Measurements from ENCODE around the gene NDUFV2. TPM values are rescaled to one million over a fixed set of nuclear protein-coding genes. Genes with fewer than 3 reads are reported as not detected.

The NDUFV2 gene
- total and polyA plus RNA-seq, 2 of the 8 experiments (the other 6 are each of a cell fraction or from before 2014, with no cell fraction given) = 90.8 to 191 TPM

DNA sequence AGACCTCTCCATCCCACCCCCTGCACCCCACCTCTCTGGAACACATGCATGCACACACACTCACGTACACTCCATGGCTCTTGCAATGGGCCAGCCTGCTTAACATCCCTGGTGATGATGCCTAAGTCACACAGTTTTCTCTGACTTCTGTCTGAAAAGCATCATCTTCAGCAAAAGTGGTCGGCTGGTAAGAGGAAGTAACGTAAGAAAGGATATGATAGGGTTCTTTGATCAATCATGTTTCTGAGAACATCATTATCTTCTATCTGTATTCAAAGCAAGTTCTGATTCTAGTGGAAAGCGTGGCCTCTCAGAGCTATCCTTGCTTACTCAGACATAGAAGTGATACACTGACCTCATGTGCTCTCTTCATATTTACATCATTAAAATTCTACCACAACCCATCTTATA is 11.4 kb upstream of the NDUFV2 start:
- no peak overlapping the region for H3K4me3 ChIP-seq (ENCODE audit: extremely low read depth in 1 of 4, insufficient read depth in 2 of 4, low read depth in 3 of 4, low read length in 4 of 4)
- no peak overlapping the region for H4K91ac ChIP-seq (replicated peaks; ENCODE audit: insufficient read length, low read length)
- H3K4me2 ChIP-seq (ENCODE audit: insufficient read depth in 1 of 2, low read depth in 2 of 2, low read length in 2 of 2) = no peak overlapping the region
- H2BK5ac ChIP-seq (ENCODE audit: low read depth, low read length) = no peak overlapping the region
- no peaks in the 10 kb centered on the region for H3K36me3 ChIP-seq (ENCODE audit: control insufficient read depth in 2 of 4, insufficient read depth in 4 of 4, low read length in 3 of 4)
- DNase-seq (ENCODE audit: low read depth in 1 of 2, low spot score in 2 of 2) (no peak), FAIRE-seq (no peak)
- ChIA-PET CTCF (ENCODE audit: partially characterized antibody) (no interaction called here), POLR2A (ENCODE audit: partially characterized antibody) (interaction anchor here (2.3 kb wide), 1 partner anchor 13 kb away, joined by 8 read pairs; no protein-coding TSS in a partner anchor)
- H3K79me1 ChIP-seq (ENCODE audit: low read depth, low read length) = no peaks in the 10 kb centered on the region
- H4K5ac ChIP-seq (ENCODE audit: insufficient read length, low read depth, low read length) = no peak overlapping the region
- no peaks in the 10 kb centered on the region for H3K27me3 ChIP-seq (replicated peaks in 1 of 4; ENCODE audit: control insufficient read depth in 3 of 4, extremely low read depth in 1 of 4, insufficient read depth in 3 of 4, low read length in 3 of 4)
- no peak overlapping the region for H2BK120ac ChIP-seq (replicated peaks; ENCODE audit: low read depth, low read length)
- H3K9me3 ChIP-seq (ENCODE audit: insufficient read depth in 2 of 2, low read depth in 1 of 2, low read length in 1 of 2) = no peaks in the 10 kb centered on the region
- H4K20me1 ChIP-seq (replicated peaks in 1 of 2; ENCODE audit: control insufficient read depth in 1 of 2, insufficient read depth in 2 of 2, low read length in 2 of 2) = no peaks in the 10 kb centered on the region
- no peak overlapping the region for H2AK5ac ChIP-seq (ENCODE audit: low read depth, low read length)
- no peak overlapping the region for H3K23ac ChIP-seq (ENCODE audit: insufficient read length)
- WGBS, 2 experiments (ENCODE audit: extremely low coverage in 1 of 2, insufficient coverage in 1 of 2, insufficient read length in 1 of 2, insufficient replicate concordance in 2 of 2, low coverage in 1 of 2, low lambda C conversion rate in 2 of 2, missing lambda C conversion rate in 1 of 2) = 86% methylated on average over 4 of the region's 4 CpGs; no CpG with 5 or more reads in 1 of the 2 experiments
- no peak overlapping the region for H4K8ac ChIP-seq (ENCODE audit: extremely low read depth, insufficient read depth, low read length)
- no peak overlapping the region for H3K4ac ChIP-seq (replicated peaks; ENCODE audit: insufficient read length, low read depth, low read length)
- no peak overlapping the region for H2BK15ac ChIP-seq (ENCODE audit: low read length)
- H2AFZ ChIP-seq (ENCODE audit: low read length) = no peak overlapping the region
- H3K79me2 ChIP-seq (ENCODE audit: control insufficient read depth in 1 of 2, insufficient read depth in 2 of 2, low read length in 2 of 2) = no peaks in the 10 kb centered on the region
- H3K14ac ChIP-seq (ENCODE audit: insufficient read length) = no peak overlapping the region
- no peaks in the 10 kb centered on the region for H3K23me2 ChIP-seq (ENCODE audit: low read depth, low read length)
- peaks cover 0 to 5% (median 2%) of the 10 kb centered on the region in 4 experiments; a peak in 3 of 7 replicates for H3K4me1 ChIP-seq (replicated peaks in 1 of 4; ENCODE audit: control insufficient read depth in 3 of 4, insufficient read depth in 4 of 4, low read length in 3 of 4)
- H3K27ac ChIP-seq (ENCODE audit: low read depth, low read length) = no peak overlapping the region
- H3K56ac ChIP-seq (replicated peaks; ENCODE audit: insufficient read length, low read depth, low read length) = no peak overlapping the region
- H2BK12ac ChIP-seq (ENCODE audit: low read depth, low read length) = no peak overlapping the region
- H2BK20ac ChIP-seq (ENCODE audit: low read length) = no peak overlapping the region
- no peak overlapping the region for H3K9ac ChIP-seq (replicated peaks in 1 of 4; ENCODE audit: extremely low read depth in 1 of 4, low read depth in 3 of 4, low read length in 3 of 4)
- H3K18ac ChIP-seq (ENCODE audit: extremely low read depth, low read length) = no peak overlapping the region
- TF ChIP-seq CHD2 (IDR thresholded peaks at IDR 0.05; ENCODE audit: low read length) (no peak), CEBPB (IDR thresholded peaks at IDR 0.05; ENCODE audit: low read depth, low read length) (no peak), TBP (IDR thresholded peaks at IDR 0.05; ENCODE audit: low read depth, low read length) (no peak), ZNF274 (IDR thresholded peaks at IDR 0.05; ENCODE audit: borderline replicate concordance, extremely low read depth, low read length) (no peak), FOSL1 (IDR thresholded peaks at IDR 0.05; ENCODE audit: insufficient read depth, low read depth, low read length) (no peak), POLR2A (IDR thresholded peaks at IDR 0.05; ENCODE audit: control extremely low read depth in 1 of 2, low read depth in 2 of 2, low read length in 2 of 2) (no peak)
- TF ChIP-seq, protein P1, sequence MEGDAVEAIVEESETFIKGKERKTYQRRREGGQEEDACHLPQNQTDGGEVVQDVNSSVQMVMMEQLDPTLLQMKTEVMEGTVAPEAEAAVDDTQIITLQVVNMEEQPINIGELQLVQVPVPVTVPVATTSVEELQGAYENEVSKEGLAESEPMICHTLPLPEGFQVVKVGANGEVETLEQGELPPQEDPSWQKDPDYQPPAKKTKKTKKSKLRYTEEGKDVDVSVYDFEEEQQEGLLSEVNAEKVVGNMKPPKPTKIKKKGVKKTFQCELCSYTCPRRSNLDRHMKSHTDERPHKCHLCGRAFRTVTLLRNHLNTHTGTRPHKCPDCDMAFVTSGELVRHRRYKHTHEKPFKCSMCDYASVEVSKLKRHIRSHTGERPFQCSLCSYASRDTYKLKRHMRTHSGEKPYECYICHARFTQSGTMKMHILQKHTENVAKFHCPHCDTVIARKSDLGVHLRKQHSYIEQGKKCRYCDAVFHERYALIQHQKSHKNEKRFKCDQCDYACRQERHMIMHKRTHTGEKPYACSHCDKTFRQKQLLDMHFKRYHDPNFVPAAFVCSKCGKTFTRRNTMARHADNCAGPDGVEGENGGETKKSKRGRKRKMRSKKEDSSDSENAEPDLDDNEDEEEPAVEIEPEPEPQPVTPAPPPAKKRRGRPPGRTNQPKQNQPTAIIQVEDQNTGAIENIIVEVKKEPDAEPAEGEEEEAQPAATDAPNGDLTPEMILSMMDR (IDR thresholded peaks at IDR 0.05; ENCODE audit: control extremely low read depth in 1 of 3, insufficient read depth in 1 of 3, low read depth in 1 of 3, low read length in 3 of 3) = no peak
- TF ChIP-seq, protein P2, sequence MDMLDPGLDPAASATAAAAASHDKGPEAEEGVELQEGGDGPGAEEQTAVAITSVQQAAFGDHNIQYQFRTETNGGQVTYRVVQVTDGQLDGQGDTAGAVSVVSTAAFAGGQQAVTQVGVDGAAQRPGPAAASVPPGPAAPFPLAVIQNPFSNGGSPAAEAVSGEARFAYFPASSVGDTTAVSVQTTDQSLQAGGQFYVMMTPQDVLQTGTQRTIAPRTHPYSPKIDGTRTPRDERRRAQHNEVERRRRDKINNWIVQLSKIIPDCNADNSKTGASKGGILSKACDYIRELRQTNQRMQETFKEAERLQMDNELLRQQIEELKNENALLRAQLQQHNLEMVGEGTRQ (IDR thresholded peaks at IDR 0.05; ENCODE audit: low read length) = no peak
- TF ChIP-seq, protein P3, sequence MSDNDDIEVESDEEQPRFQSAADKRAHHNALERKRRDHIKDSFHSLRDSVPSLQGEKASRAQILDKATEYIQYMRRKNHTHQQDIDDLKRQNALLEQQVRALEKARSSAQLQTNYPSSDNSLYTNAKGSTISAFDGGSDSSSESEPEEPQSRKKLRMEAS (IDR thresholded peaks at IDR 0.05) = no peak
- TF ChIP-seq, protein P4, sequence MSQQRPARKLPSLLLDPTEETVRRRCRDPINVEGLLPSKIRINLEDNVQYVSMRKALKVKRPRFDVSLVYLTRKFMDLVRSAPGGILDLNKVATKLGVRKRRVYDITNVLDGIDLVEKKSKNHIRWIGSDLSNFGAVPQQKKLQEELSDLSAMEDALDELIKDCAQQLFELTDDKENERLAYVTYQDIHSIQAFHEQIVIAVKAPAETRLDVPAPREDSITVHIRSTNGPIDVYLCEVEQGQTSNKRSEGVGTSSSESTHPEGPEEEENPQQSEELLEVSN (IDR thresholded peaks at IDR 0.05) = no peak
